Hindlimb muscle (tissue), 1 donor: ENCODE results near the gene NKAPD1. TPM values are rescaled to one million over a fixed set of nuclear protein-coding genes. Genes with fewer than 3 reads are reported as not detected.

Source experiments
- polyA plus RNA-seq: library from polyadenylated mRNA; unstranded; fragments of 120-200 nt; gene quantifications from one replicate; pipeline ENCODE4 v1.2.1, GENCODE V29; 2013; ENCODE audit not compliant: insufficient read length

The NKAPD1 gene
- polyA plus RNA-seq, 1 donor, result 26.1 TPM

Other genes with a start within 250 kb of the NKAPD1 start
- 26.5 TPM for gene ALG9, start 202.7 kb upstream of the NKAPD1 start, polyA plus RNA-seq
- 1.6 TPM for gene FDXACB1, start 195.1 kb upstream of the NKAPD1 start, polyA plus RNA-seq
- 17.5 TPM for gene CFAP68, start 194.8 kb upstream of the NKAPD1 start, polyA plus RNA-seq
- 619 TPM for gene CRYAB, start 162.5 kb upstream of the NKAPD1 start, polyA plus RNA-seq
- gene HSPB2, start 161.6 kb upstream of the NKAPD1 start, polyA plus RNA-seq, result 101 TPM
- 4.0 TPM for gene C11orf52, start 155.4 kb upstream of the NKAPD1 start, polyA plus RNA-seq
- gene DIXDC1, start 137.0 kb upstream of the NKAPD1 start, polyA plus RNA-seq, result 15.8 TPM
- gene DLAT, start 48.9 kb upstream of the NKAPD1 start, polyA plus RNA-seq, result 39.2 TPM
- gene PIH1D2, start 282 bp upstream of the NKAPD1 start, polyA plus RNA-seq, result 0.93 TPM
- gene TIMM8B, start 12.5 kb downstream of the NKAPD1 start, polyA plus RNA-seq, result 49.2 TPM
- gene SDHD, start 12.6 kb downstream of the NKAPD1 start, polyA plus RNA-seq, result 91.6 TPM
- 0.68 TPM for gene IL18, start 89.8 kb downstream of the NKAPD1 start, polyA plus RNA-seq
- gene TEX12, start 93.1 kb downstream of the NKAPD1 start, polyA plus RNA-seq, result 0.23 TPM
- 5.3 TPM for gene BCO2, start 101.2 kb downstream of the NKAPD1 start, polyA plus RNA-seq
- gene PTS, start 152.1 kb downstream of the NKAPD1 start, polyA plus RNA-seq, result 19.2 TPM
- gene PLET1, start 186.6 kb downstream of the NKAPD1 start, polyA plus RNA-seq, result not detected